NOMO-1 treated with dmso at 0.1 percent for 144 hours (cell line): ENCODE data around the gene PTPRN2.

Experiments used
- DNase-seq: peaks from one replicate; lab custom pipeline; 2025; ENCODE audit not compliant: unreplicated experiment; lab: John Stamatoyannopoulos, UW

The PTPRN2 gene

GRCh38 chr7:157867685-157868305 lies 719.8 kb downstream of the PTPRN2 start:
- no peak for DNase-seq

GRCh38 chr7:157866336-157866924 lies 721.2 kb downstream of the PTPRN2 start:
- DNase-seq, result no peak

GRCh38 chr7:157865351-157866165 lies 722.1 kb downstream of the PTPRN2 start:
- no peak for DNase-seq

GRCh38 chr7:157864911-157865310 lies 722.7 kb downstream of the PTPRN2 start:
- no peak for DNase-seq

- DNase-seq, result no peak
Measured at GRCh38 chr7:157863906-157864810, 723.5 kb downstream of the PTPRN2 start.

- no peak for DNase-seq
Measured at GRCh38 chr7:157863176-157863575, 724.4 kb downstream of the PTPRN2 start.

GRCh38 chr7:157862731-157863130 lies 724.9 kb downstream of the PTPRN2 start:
- no peak for DNase-seq

GRCh38 chr7:157861551-157861950 lies 726.1 kb downstream of the PTPRN2 start:
- no peak for DNase-seq

GRCh38 chr7:157861031-157861491 lies 726.6 kb downstream of the PTPRN2 start:
- DNase-seq, result no peak

GRCh38 chr7:157860406-157860805 lies 727.2 kb downstream of the PTPRN2 start:
- DNase-seq, result no peak

- no peak for DNase-seq
Measured at GRCh38 chr7:157859915-157860314, 727.7 kb downstream of the PTPRN2 start.

GRCh38 chr7:157857578-157858075 lies 730.0 kb downstream of the PTPRN2 start:
- DNase-seq, result no peak

- no peak for DNase-seq
Measured at GRCh38 chr7:157856873-157857577, 730.6 kb downstream of the PTPRN2 start.

GRCh38 chr7:157855452-157856213 lies 732.0 kb downstream of the PTPRN2 start:
- peak; percentile 20 for DNase-seq

- no peak for DNase-seq
Measured at GRCh38 chr7:157855016-157855415, 732.6 kb downstream of the PTPRN2 start.

- DNase-seq, result peak; percentile 86
Measured at GRCh38 chr7:157854066-157854891, 733.3 kb downstream of the PTPRN2 start.

- no peak for DNase-seq
Measured at GRCh38 chr7:157853789-157854065, 733.9 kb downstream of the PTPRN2 start.

- DNase-seq, result no peak
Measured at GRCh38 chr7:157853076-157853788, 734.4 kb downstream of the PTPRN2 start.
